GM21528 (cell line): Measurements from ENCODE around the gene SMOC1.
"Not testable (repeated sequence)": the region's sequence is repeated elsewhere in the genome, so short reads cannot be mapped to it uniquely, and the experiment has no call there.

Experiments used
- ATAC-seq: cut with Tn5 transposase; IDR thresholded peaks from one replicate; pipeline ENCODE4 v1.9.1; 2021; ENCODE audit warnings: mild to moderate bottlenecking, moderate library complexity; ENCODE audit not compliant: unreplicated experiment, low FRiP score

Gene SMOC1

DNA sequence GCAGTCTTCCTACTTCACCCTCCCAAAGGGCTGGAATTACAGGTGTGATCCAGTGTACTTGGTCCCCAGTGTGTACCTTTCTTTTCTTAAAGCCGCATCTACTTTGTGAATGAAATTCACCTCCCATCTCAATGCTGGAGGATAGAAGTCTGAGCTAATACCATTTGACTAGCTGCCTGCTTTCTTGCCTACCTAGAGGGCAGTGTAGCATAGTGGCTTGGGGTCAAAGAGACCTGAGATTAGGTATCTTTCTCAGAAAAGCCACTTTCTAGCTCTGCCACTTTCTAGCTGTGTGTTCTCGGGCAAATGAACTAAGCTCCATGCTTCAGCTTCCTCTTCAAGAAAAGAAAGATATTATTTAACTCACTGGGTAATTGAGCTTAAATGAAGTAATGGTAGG lies 16.9 kb downstream of the SMOC1 start:
- no peak for ATAC-seq

GRCh38 chr14:69896972-69897371 lies 17.8 kb downstream of the SMOC1 start:
- no peak for ATAC-seq

DNA sequence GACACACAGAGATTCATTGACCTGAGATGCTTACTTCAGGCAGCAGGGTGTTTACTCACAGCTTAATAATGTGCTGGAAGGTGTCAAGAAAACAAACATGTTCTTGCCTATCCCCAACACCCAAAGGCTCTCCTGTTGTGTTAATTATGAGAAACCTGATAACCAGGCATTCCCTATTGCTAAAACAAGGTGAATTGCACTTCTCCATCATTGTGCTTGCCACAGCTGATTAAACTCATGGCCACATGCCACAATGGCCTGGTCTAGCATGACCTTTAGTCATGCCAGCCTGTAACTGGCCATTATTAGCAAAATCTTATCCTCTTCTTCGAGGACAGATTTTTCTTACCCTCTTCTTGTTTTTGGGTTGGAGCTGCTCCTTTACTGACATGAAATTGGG lies 21.4 kb downstream of the SMOC1 start:
- ATAC-seq, result no peak

- no peak for ATAC-seq
These were observed 22.1 kb downstream of the SMOC1 start for GRCh38 chr14:69901113-69901951.

DNA sequence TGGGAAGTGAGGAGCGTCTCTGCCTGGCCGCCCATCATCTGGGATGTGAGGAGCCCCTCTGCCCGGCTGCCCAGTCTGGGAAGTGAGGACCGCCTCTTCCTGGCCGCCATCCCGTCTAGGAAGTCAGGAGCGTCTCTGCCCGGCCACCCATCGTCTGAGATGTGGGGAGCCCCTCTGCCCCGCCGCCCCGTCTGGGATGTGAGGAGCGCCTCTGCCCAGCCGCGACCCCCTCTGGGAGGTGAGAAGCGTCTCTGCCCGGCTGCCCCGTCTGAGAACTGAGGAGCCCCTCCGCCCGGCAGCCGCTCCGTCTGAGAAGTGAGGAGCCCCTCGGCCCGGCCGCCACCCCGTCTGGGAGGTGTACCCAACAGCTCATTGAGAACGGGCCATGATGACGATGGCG lies 23.8 kb downstream of the SMOC1 start:
- not testable (repeated sequence) for ATAC-seq

GRCh38 chr14:69904246-69904645 lies 25.0 kb downstream of the SMOC1 start:
- no peak for ATAC-seq

DNA sequence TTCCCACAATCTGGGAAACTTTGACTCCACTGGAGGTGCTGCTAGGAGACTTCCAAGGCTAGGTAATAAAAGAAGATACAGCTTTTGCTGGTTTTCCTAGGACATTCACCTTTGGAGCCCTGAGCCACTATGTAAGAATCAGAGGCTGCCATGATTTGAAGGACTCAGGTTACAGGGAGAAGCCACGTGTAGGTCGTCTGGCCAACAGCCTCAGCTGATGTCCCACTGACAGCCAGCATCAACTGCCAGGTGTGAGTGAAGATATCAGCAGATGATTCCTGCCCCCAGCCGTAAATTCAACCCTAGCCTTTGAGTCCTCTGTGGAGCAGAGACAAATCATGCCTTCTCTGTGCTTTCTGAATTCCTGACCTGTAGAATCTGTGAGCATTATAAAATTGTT lies 27.0 kb downstream of the SMOC1 start:
- no peak for ATAC-seq

DNA sequence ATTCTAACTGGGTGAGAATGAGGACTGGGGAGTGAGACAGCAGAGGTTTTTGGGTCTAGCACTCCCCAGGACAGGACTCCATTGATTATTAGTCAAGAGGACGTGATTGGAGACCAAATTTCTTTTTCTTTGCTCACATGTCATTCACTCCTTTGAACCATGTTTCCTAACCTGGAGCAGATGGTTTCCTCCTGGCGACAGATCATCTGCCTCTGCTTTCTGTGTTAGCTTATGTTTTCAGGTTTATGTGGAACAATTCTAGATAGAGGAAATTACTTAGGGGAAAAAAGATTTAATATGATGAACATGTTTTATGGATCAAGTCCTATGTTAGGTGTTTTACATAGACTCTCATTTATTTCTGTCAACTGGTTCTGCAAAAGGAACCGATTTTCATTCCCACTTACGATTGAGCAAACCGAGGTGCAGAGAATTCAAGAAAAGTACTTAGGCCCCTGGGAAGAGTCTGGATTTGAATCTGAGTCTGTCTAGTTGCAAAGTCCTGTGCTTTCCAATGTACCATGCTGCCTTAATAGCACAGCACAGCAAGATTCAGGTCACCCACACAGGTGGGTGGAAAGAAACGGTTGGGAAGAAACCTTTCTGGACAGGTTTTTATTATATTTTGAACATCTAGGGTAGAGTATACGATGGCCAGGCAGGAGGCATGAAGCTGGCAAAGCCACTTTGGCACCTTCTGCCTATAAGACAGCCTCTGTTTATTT lies 30.8 kb downstream of the SMOC1 start:
- no peak for ATAC-seq

GRCh38 chr14:69910871-69911270 lies 31.7 kb downstream of the SMOC1 start:
- no peak for ATAC-seq

GRCh38 chr14:69913686-69914085 lies 34.5 kb downstream of the SMOC1 start:
- ATAC-seq, result no peak

GRCh38 chr14:69916396-69916795 lies 37.2 kb downstream of the SMOC1 start:
- ATAC-seq, result no peak

DNA sequence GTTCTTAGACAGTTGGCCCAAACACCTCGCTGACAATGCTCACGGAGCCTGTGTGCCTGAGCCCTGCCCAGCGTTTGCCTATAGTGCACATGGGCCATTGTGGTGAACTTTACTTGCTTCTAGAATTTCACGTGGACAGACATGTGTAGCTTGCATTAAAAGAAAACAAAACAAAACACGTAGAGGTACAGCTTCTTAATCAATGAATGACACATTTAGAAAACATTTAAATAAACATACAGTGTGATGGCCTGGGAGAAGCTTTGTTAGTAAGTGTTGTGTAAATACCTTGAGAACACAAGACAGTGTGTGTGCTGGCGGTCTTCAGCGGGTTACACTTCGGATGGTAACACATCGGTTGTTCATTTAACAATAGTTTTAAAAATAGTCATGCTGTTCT lies 38.1 kb downstream of the SMOC1 start:
- no peak for ATAC-seq

DNA sequence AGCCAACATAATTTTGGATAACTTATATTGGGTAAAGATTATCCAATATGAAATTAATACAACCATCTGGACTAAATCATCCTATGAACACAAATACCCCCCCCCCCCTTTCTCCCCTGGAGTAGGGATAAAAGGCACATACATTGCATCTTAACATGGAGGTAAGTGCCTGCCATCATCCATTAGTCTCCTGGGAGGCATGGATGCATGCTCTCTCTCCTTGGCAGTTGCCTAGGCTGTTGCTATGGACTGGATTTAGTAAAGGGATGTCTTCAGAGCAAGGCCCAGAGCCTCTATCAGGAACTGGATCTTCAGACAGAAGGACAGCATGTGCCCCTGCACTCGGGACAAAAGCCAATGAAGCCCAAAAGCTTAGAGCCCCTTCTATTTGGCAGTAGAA lies 40.6 kb downstream of the SMOC1 start:
- no peak for ATAC-seq

DNA sequence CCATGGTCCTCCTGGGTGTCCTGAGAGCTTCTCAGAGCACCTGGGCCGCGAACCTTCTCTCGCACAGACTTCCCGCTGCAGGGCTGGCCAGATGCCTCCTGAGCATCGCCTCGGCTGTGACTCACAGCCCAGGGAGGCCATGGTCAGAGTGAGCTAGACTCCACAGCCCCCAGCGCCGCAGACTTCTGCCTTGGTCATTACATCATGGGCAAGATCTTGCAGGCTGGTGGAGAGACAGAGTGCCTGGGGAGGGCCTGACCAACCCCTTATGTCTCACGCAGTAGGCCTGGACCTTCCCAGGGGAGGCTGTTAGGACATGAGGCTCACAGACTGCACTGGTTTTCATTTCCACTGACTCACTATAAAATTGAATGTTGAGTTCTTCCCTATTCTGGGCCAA lies 41.8 kb downstream of the SMOC1 start:
- ATAC-seq, result no peak

DNA sequence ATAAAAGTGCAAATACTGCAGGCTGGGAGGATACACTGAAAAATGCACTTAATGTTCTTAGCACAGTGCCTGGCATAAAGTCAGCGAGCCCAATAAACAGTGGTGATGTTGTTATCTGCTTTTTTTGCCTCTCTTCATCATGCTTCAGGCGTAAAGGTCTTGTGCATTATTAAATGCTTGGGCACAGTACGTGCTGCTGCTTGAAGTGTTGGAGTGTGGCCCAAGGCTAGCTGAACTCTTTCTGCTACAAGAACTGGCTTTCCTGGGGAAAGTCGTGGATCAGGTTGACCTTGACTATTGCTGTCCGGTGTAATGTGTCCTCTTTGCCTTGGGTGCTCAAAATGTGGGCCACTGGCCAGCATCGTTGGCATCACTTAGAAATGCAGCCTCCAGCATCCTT lies 43.0 kb downstream of the SMOC1 start:
- ATAC-seq, result no peak

GRCh38 chr14:69924201-69924600 lies 45.0 kb downstream of the SMOC1 start:
- ATAC-seq, result no peak

- no peak for ATAC-seq
These were observed 48.9 kb downstream of the SMOC1 start for GRCh38 chr14:69928111-69928523.

DNA sequence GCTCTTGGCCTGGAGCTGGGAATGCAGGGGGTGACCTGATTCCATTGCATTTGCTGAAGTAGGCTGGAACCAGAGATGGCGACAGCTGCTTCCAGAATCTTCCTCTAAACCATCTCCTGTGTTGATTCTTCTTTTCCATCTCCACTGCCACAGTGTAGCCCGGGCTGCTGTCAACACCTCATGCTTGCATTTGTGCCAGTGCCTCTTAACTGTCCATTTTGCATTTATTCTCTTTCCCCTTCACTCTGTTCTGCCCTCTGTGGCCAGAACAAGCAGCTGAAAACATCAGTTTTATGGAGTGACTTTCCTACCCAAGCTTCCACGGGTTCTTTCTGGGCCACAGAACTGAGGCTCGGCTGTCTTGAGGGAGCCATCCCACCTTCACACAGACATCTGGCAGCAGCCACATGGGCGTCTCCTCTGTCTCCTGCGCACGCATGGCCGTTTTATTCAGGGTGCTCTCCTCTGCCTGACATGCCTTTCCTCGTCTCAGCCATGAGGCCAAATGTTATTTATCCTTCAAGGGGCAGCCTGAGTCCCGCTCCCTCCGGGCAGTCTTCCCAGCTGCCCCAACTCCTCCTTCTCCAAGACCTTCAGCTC lies 51.7 kb downstream of the SMOC1 start:
- ATAC-seq, result no peak

DNA sequence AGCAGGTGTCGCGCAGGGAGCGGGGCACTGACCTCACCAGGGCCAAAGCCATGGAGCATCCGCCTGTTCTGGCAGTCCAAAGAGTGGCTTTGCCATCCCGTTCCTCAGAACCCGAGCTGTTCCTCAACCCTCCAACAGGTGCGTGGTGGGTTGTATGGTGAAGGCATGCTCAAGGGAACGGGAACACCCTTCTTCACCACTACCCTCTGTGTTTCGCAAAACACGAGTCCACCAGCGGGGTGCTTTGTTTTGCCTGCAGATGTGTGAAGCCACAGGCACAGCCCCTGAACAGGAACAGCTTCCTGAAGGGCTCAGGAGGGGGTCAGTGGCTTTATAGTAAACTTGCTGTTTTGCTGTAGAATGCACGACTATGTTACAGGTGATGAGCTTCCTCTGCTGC lies 52.7 kb downstream of the SMOC1 start:
- no peak for ATAC-seq

DNA sequence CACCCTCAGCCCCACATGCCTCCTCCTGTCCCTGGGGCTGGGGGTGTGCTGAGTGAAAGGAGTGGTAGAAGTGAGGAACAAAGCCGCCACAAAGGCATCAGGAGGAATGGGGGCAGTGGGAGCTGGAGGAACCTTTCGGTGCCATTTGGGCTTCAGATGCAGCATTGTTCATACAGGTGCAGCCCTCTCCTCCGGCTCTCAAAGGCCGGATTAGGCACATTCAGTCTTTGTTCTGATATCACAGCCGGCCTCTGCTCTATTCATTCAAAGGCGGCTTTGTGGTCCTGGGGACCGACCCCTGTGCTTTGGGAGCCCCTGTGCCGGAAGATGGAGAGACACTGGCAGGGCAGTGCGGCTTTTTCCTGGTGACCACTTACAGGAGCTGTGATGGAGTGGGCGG lies 53.2 kb downstream of the SMOC1 start:
- no peak for ATAC-seq

- ATAC-seq, result no peak
These were observed 54.5 kb downstream of the SMOC1 start for GRCh38 chr14:69933623-69934275.
